Measurements from ENCODE around the gene PCDH9.

Gene PCDH9

DNA sequence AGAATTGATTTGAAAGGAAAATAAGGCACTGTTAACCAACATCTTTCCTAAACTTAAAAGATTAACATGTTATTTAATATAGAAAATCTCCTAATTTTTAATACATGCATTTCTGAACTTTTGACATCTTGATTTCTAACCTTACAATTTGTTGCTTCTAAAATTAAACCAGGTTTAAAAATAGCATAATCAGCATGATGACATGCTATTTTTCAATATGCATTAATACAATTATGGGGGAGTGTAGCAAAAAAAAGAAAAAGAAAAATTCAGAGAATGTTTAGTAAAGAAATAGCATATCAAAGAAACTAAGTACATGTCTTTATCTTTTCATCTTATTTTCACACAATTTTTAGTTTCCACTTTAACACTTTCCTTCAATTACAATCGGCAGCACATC, 98.7 kb downstream of the PCDH9 start:
- no peak overlapping the region for H3K9ac ChIP-seq (ENCODE audit: low read length)
- no peak overlapping the region for H3K27ac ChIP-seq (ENCODE audit: low read depth, low read length)
- no peaks in the 10 kb centered on the region for H3K36me3 ChIP-seq (ENCODE audit: control insufficient read depth, insufficient read depth, low read length)
- no peaks in the 10 kb centered on the region for H3K27me3 ChIP-seq (ENCODE audit: control insufficient read depth, insufficient read depth, low read length)
- H3K4me3 ChIP-seq (ENCODE audit: low read length), result no peak overlapping the region
- H3K4me1 ChIP-seq (ENCODE audit: control insufficient read depth, insufficient read depth, low read length), result peaks cover 4% of the 10 kb centered on the region

DNA sequence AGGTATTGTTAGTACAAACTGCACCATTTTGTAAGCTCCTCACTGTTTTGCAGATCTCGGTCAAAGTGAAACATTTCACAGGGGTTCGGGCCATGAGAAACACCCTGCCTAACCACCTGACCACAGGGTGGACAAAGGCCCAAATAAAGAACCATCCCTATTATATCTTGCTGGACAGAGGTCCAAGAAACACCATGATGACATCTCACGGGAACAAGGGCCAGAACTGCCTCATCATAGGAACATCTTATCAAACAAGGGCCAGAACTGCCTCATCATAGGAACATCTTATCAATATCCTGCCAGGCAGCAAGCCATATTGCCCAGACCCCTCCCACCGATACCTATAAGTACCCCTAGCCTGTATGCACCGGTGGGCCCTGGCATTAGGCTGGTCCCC, 99.7 kb downstream of the PCDH9 start:
- H3K4me1 ChIP-seq (ENCODE audit: control insufficient read depth, insufficient read depth, low read length), result peaks cover 4% of the 10 kb centered on the region
- no peaks in the 10 kb centered on the region for H3K36me3 ChIP-seq (ENCODE audit: control insufficient read depth, insufficient read depth, low read length)
- H3K27ac ChIP-seq (ENCODE audit: low read depth, low read length), result no peak overlapping the region
- H3K4me3 ChIP-seq (ENCODE audit: low read length), result no peak overlapping the region
- H3K27me3 ChIP-seq (ENCODE audit: control insufficient read depth, insufficient read depth, low read length), result no peaks in the 10 kb centered on the region
- no peak overlapping the region for H3K9ac ChIP-seq (ENCODE audit: low read length)

DNA sequence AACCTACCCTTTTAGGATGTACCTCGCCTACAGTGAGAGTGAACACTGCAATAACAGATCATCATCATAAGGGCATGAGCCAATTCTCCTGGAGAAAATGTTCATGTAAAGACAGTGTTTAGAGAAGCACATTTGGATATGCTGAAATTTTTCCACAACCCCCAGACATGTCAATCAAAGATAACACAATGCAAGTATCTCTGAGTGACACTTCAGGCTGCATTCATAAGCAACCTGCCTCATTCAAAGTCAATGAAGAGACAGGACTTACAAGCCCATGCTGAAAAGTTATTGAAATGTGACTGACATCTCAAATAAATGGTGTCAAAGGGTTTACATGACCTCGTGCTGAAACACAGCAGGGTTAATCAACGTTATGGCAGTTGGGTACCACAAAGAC, 102.0 kb downstream of the PCDH9 start:
- H3K4me3 ChIP-seq (ENCODE audit: low read length), result no peak overlapping the region
- H3K36me3 ChIP-seq (ENCODE audit: control insufficient read depth, insufficient read depth, low read length), result no peaks in the 10 kb centered on the region
- H3K27me3 ChIP-seq (ENCODE audit: control insufficient read depth, insufficient read depth, low read length), result no peaks in the 10 kb centered on the region
- H3K27ac ChIP-seq (ENCODE audit: low read depth, low read length), result no peak overlapping the region
- H3K4me1 ChIP-seq (ENCODE audit: control insufficient read depth, insufficient read depth, low read length), result no peaks in the 10 kb centered on the region
- no peak overlapping the region for H3K9ac ChIP-seq (ENCODE audit: low read length)

DNA sequence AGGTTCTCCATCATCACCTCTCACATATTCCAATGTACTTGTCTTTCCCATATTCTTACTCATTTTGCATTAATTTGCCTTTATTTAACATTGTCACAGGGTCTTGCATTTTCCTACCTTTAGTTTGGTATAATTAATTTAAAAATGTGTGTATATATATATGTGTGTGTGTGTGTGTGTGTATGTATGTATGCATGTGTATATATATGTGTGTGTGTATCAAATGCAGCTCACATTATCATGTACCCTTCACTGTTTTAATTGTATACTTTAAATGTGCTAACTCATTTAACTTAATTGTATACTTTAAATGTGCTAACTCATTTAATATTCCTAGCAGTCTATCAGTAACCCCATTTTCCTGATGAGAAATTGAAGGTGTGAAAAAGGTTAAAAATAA, 104.5 kb downstream of the PCDH9 start:
- H3K27me3 ChIP-seq (ENCODE audit: control insufficient read depth, insufficient read depth, low read length), result no peaks in the 10 kb centered on the region
- H3K4me3 ChIP-seq (ENCODE audit: low read length), result no peak overlapping the region
- no peak overlapping the region for H3K27ac ChIP-seq (ENCODE audit: low read depth, low read length)
- no peaks in the 10 kb centered on the region for H3K36me3 ChIP-seq (ENCODE audit: control insufficient read depth, insufficient read depth, low read length)
- H3K4me1 ChIP-seq (ENCODE audit: control insufficient read depth, insufficient read depth, low read length), result peaks cover 2% of the 10 kb centered on the region
- no peak overlapping the region for H3K9ac ChIP-seq (ENCODE audit: low read length)

DNA sequence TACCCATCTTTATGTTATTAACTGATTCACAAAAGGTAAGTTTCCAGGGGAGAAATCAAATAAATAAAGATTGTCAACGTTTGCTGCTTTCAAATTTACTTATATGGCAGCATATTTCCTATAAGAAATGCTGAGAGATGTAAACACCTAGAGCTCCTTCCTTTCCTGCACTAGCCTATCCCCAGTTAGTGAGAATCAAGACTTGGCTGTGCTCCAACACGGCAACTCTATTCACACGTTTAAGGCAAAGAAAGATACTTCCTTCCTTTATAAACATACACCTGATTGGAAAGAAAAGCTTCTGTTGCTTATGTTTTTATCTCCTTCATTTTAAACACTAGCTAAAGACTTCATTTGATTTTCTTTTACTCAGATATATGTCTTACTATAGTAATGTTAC, 107.0 kb downstream of the PCDH9 start:
- Histone ChIP-seq H3K36me3 (ENCODE audit: control insufficient read depth, insufficient read depth, low read length) (no peaks in the 10 kb centered on the region), H3K4me3 (ENCODE audit: low read length) (no peak overlapping the region), H3K4me1 (ENCODE audit: control insufficient read depth, insufficient read depth, low read length) (peaks cover 2% of the 10 kb centered on the region), H3K27ac (ENCODE audit: low read depth, low read length) (no peak overlapping the region), H3K27me3 (ENCODE audit: control insufficient read depth, insufficient read depth, low read length) (no peaks in the 10 kb centered on the region), H3K9ac (ENCODE audit: low read length) (no peak overlapping the region)

DNA sequence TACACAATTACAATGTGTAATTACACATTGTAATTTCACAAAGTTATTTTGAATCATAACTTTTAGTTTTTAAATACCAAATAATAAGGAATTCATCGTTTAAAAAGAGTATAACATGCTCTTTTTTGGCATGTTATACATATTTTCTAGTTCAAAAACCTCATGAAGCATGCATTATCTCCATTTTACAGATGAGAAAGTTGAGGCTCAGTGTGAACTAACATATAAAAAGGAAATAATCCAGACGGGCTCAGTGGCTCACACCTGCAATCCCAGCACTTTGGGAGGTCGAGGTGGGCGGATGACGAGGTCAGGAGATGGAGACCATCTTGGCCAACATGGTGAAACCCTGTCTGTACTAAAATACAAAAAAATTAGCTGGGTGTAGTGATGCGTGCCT, 107.9 kb downstream of the PCDH9 start:
- Histone ChIP-seq H3K27ac (ENCODE audit: low read depth, low read length) (no peak overlapping the region), H3K36me3 (ENCODE audit: control insufficient read depth, insufficient read depth, low read length) (no peaks in the 10 kb centered on the region), H3K9ac (ENCODE audit: low read length) (no peak overlapping the region), H3K4me3 (ENCODE audit: low read length) (no peak overlapping the region), H3K4me1 (ENCODE audit: control insufficient read depth, insufficient read depth, low read length) (peaks cover 2% of the 10 kb centered on the region), H3K27me3 (ENCODE audit: control insufficient read depth, insufficient read depth, low read length) (no peaks in the 10 kb centered on the region)

DNA sequence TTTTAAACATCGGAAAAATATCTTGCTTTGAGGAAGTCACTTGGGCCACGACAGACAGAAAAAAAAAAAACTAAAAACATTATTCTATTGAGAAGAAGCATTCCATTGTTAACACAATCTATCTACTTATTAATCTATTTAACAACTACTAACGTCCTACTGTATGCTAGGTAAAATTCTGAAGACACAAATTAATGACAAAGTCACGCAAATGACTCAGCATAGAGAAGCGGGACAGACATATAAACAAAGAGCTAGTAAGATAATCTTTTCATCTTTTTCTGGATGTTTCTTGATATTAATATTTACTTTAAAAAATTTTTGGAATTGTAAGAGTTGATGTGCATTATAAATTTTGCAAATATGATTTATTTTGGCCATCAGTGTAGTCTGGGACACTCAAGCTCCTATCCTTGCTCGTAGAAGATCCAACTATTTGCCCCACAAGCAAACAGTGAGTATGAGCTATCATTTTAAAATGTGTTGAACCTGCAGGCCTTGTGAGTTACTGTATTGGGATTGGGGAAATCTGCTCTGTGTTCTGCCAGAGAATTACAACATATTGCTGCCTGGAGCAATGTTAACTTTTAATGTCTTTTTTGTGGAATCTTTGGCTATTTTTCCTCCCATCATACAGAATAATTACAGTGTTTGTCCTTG, 109.1 kb downstream of the PCDH9 start:
- H3K9ac ChIP-seq (ENCODE audit: low read length), result no peak overlapping the region

DNA sequence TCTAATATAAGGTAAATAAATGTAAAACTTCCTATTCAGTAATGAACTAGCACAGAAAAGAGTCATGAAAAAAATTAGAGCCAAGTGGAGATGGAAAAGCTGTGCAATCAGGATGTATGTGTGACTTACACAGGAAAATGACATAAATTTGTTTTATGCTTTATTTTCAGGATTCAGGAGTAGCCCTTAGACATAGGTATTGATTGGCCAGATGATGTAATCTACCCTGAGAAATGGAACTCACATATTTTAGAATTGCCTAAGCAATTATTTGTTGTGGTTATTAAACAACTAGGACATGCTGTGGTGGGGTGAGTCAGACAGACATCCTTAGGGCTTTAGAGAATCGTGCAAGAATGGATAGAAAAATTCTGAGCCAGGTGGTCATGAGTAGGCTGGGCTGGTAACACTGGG, 110.6 kb downstream of the PCDH9 start:
- Histone ChIP-seq H3K36me3 (ENCODE audit: control insufficient read depth, insufficient read depth, low read length) (no peaks in the 10 kb centered on the region), H3K27ac (ENCODE audit: low read depth, low read length) (no peak overlapping the region), H3K9ac (ENCODE audit: low read length) (no peak overlapping the region), H3K4me3 (ENCODE audit: low read length) (no peak overlapping the region), H3K4me1 (ENCODE audit: control insufficient read depth, insufficient read depth, low read length) (peaks cover 2% of the 10 kb centered on the region), H3K27me3 (ENCODE audit: control insufficient read depth, insufficient read depth, low read length) (no peaks in the 10 kb centered on the region)

More for the DNA sequence above, 109.1 kb downstream of the PCDH9 start:
- Histone ChIP-seq H3K27me3 (ENCODE audit: control insufficient read depth, insufficient read depth, low read length) (no peaks in the 10 kb centered on the region), H3K27ac (ENCODE audit: low read depth, low read length) (no peak overlapping the region), H3K4me3 (ENCODE audit: low read length) (no peak overlapping the region), H3K4me1 (ENCODE audit: control insufficient read depth, insufficient read depth, low read length) (peaks cover 2% of the 10 kb centered on the region), H3K36me3 (ENCODE audit: control insufficient read depth, insufficient read depth, low read length) (no peaks in the 10 kb centered on the region)

DNA sequence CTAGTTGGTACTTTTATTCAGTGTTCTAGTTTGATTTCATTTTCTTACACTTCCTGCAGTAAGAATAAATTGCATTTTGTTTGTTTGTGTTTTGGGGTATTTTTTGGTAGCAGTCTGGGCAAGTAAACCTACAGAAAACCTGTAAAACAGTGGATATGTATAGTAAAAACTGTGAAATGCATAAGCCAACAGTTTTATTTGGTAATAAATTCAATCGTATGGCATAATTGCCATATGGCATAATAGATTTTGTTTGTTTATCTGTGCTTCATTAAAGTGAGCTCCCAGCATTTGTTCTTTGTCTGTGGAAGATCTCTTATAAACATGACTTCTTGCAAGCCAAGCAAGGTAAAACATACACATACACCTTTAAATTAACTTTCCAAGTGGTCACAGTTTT, 111.9 kb downstream of the PCDH9 start:
- no peaks in the 10 kb centered on the region for H3K36me3 ChIP-seq (ENCODE audit: control insufficient read depth, insufficient read depth, low read length)
- H3K4me3 ChIP-seq (ENCODE audit: low read length), result no peak overlapping the region
- no peak overlapping the region for H3K27ac ChIP-seq (ENCODE audit: low read depth, low read length)
- peaks cover 2% of the 10 kb centered on the region for H3K4me1 ChIP-seq (ENCODE audit: control insufficient read depth, insufficient read depth, low read length)
- H3K27me3 ChIP-seq (ENCODE audit: control insufficient read depth, insufficient read depth, low read length), result no peaks in the 10 kb centered on the region
- H3K9ac ChIP-seq (ENCODE audit: low read length), result no peak overlapping the region

DNA sequence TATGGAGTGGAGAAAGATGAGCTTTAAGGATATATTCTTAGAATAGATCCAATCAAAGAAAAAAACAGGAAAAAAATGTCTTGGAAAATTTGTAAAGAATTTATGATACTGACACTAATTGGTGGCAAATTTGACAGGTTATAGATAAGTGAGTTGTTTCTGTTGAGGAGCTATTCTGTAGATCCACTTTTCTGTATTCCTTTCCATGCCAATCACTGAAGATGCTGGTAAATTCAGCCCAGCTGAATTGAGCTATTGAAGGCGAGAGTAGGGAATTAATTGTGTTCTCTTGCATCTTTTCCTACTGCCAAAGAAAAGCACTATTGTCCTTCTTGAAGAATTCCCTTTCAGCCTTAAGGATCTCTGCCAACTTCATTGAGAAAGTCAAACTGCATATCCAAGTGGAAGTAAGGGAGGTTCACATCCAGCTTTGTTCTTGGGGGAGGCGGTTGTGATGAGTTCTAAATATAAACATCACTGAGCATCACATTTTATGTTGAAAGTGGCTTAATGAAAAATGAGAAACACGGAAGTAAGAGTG, 113.1 kb downstream of the PCDH9 start:
- Histone ChIP-seq H3K36me3 (ENCODE audit: control insufficient read depth, insufficient read depth, low read length) (no peaks in the 10 kb centered on the region), H3K4me3 (ENCODE audit: low read length) (no peak overlapping the region), H3K27me3 (ENCODE audit: control insufficient read depth, insufficient read depth, low read length) (no peaks in the 10 kb centered on the region), H3K4me1 (ENCODE audit: control insufficient read depth, insufficient read depth, low read length) (peaks cover 2% of the 10 kb centered on the region), H3K9ac (ENCODE audit: low read length) (no peak overlapping the region), H3K27ac (ENCODE audit: low read depth, low read length) (no peak overlapping the region)

DNA sequence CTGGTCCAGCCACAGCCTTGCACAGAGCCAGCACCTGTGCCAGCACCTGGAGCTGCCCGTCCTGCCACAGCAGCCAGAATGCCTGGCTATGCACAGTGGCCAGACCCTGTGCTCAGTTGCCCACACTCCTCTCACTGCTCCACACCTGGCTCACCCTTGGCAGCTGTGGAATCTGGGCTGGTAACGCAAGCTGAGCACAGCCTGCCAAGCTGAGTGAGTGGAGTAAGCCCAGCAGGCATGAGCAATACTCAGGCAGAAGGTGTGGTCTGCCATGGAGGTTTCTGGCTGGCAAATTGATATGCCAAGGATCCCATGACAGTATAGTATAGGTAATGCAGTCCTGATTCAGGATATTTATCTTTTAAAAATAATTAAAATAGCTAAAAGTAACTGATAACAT, 122.2 kb downstream of the PCDH9 start:
- no peak overlapping the region for H3K27ac ChIP-seq (ENCODE audit: low read depth, low read length)
- no peaks in the 10 kb centered on the region for H3K27me3 ChIP-seq (ENCODE audit: control insufficient read depth, insufficient read depth, low read length)
- H3K9ac ChIP-seq (ENCODE audit: low read length), result no peak overlapping the region
- H3K36me3 ChIP-seq (ENCODE audit: control insufficient read depth, insufficient read depth, low read length), result no peaks in the 10 kb centered on the region
- H3K4me3 ChIP-seq (ENCODE audit: low read length), result no peak overlapping the region
- H3K4me1 ChIP-seq (ENCODE audit: control insufficient read depth, insufficient read depth, low read length), result no peaks in the 10 kb centered on the region

DNA sequence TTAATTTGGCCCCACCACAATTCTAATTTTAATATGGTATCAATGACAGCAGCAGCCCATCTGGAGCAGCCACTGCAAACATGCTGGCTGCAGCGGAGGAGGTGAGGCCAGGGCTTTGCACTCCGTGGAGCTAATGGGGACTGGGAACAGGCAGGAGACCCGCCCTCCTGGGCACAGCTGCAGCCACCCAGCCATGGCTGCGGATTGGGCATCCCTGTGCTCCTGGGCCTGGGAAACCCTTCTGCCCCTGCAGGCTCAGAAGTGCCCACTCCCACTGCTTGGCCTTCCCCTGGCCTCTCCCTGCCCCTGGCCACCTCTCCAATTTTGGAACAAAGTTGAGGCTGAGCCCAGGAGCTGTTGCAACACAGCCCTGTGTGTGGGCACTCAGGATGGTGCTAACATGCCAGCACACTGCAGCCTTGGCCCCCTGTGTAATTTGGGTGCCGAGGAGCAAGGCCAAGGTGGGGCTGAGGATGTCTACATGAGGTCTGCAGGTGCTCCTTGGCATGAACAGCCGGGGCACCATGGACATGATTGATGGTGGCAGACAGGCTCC, 123.6 kb downstream of the PCDH9 start:
- Histone ChIP-seq H3K9ac (ENCODE audit: low read length) (no peak overlapping the region), H3K4me3 (ENCODE audit: low read length) (no peak overlapping the region), H3K27ac (ENCODE audit: low read depth, low read length) (no peak overlapping the region), H3K4me1 (ENCODE audit: control insufficient read depth, insufficient read depth, low read length) (no peaks in the 10 kb centered on the region), H3K27me3 (ENCODE audit: control insufficient read depth, insufficient read depth, low read length) (no peaks in the 10 kb centered on the region), H3K36me3 (ENCODE audit: control insufficient read depth, insufficient read depth, low read length) (no peaks in the 10 kb centered on the region)
